Measurements from ENCODE around the gene GOLGA5. TPM values are rescaled to one million over a fixed set of nuclear protein-coding genes. Genes with fewer than 3 reads are reported as not detected.

Gene GOLGA5
- total and polyA plus RNA-seq, 2 of the 13 experiments (the other 11 are each of a cell fraction or from before 2014, with no cell fraction given): 31.0 to 40.0 TPM

DNA sequence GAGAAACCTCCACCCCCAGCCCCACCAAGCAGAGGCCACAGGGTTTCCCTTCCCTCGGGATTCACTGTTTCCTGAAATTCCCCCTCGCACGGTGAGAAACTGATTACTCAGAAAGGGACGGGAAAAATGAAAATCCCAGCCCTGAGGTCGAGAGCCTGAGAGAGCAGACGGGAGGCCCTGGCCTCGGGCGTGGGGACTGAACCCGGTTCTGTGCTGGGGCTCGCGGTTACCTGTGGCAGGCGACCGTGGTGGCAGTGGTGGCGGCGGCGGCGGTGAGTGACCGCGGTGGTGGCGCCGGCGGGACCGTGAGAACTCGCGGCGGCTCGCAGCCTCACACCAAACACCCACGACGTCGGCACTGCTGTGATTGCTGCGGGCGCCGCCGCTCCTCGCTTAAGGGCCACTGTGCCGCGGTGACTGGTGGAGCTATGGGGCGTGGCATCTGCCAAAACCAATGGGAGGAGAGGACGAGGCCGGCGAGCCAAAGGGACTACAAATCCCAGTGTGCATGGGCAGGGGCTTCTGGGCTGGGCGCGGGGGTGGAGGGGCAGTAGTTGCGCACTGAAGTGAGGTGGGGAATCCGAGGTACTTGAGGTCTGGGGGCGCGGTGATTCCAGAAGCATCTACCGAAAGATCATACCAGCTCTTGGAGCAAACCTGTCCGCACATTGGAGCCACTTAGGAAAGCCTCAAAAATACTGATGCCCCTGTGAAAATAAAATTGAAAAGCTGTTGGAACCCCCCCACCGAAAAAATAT, 45.7 kb upstream of the GOLGA5 start, which contains the start of gene LGMN (continued):
- TF ChIP-seq ZXDC (CRISPR knock-in tag; IDR thresholded peaks at IDR 0.05) (no peak), SRSF4 (IDR thresholded peaks at IDR 0.05; ENCODE audit: low read depth, low read length, poor library complexity, severe bottlenecking) (no peak), FIP1L1 (IDR thresholded peaks at IDR 0.05; ENCODE audit: borderline replicate concordance, insufficient read depth, low read depth, low read length) (no peak), ZNF251 (CRISPR knock-in tag; IDR thresholded peaks at IDR 0.05) (no peak), RBM22 (optimal IDR thresholded peaks at IDR 0.05; ENCODE audit: low read length) (no peak), TFE3 (CRISPR knock-in tag; IDR thresholded peaks at IDR 0.05) (no peak), ZFP37 (CRISPR knock-in tag; IDR thresholded peaks at IDR 0.05; ENCODE audit: borderline replicate concordance) (no peak), ZNF10 (CRISPR knock-in tag; IDR thresholded peaks at IDR 0.05; ENCODE audit: borderline replicate concordance, low read depth) (peak; percentile 97), PCBP1 (IDR thresholded peaks at IDR 0.05; ENCODE audit: borderline replicate concordance, low read depth, low read length) (no peak), TIGD3 (CRISPR knock-in tag; IDR thresholded peaks at IDR 0.05; ENCODE audit: borderline replicate concordance) (0 out of 2 replicates have a peak, but pooled peaks have one; percentile 76)
- TF ChIP-seq, protein P1, sequence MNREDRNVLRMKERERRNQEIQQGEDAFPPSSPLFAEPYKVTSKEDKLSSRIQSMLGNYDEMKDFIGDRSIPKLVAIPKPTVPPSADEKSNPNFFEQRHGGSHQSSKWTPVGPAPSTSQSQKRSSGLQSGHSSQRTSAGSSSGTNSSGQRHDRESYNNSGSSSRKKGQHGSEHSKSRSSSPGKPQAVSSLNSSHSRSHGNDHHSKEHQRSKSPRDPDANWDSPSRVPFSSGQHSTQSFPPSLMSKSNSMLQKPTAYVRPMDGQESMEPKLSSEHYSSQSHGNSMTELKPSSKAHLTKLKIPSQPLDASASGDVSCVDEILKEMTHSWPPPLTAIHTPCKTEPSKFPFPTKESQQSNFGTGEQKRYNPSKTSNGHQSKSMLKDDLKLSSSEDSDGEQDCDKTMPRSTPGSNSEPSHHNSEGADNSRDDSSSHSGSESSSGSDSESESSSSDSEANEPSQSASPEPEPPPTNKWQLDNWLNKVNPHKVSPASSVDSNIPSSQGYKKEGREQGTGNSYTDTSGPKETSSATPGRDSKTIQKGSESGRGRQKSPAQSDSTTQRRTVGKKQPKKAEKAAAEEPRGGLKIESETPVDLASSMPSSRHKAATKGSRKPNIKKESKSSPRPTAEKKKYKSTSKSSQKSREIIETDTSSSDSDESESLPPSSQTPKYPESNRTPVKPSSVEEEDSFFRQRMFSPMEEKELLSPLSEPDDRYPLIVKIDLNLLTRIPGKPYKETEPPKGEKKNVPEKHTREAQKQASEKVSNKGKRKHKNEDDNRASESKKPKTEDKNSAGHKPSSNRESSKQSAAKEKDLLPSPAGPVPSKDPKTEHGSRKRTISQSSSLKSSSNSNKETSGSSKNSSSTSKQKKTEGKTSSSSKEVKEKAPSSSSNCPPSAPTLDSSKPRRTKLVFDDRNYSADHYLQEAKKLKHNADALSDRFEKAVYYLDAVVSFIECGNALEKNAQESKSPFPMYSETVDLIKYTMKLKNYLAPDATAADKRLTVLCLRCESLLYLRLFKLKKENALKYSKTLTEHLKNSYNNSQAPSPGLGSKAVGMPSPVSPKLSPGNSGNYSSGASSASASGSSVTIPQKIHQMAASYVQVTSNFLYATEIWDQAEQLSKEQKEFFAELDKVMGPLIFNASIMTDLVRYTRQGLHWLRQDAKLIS (CRISPR knock-in tag; IDR thresholded peaks at IDR 0.05): no peak
- TF ChIP-seq, protein P2, sequence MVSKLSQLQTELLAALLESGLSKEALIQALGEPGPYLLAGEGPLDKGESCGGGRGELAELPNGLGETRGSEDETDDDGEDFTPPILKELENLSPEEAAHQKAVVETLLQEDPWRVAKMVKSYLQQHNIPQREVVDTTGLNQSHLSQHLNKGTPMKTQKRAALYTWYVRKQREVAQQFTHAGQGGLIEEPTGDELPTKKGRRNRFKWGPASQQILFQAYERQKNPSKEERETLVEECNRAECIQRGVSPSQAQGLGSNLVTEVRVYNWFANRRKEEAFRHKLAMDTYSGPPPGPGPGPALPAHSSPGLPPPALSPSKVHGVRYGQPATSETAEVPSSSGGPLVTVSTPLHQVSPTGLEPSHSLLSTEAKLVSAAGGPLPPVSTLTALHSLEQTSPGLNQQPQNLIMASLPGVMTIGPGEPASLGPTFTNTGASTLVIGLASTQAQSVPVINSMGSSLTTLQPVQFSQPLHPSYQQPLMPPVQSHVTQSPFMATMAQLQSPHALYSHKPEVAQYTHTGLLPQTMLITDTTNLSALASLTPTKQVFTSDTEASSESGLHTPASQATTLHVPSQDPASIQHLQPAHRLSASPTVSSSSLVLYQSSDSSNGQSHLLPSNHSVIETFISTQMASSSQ (IDR thresholded peaks at IDR 0.05; ENCODE audit: low read depth): no peak
- TF ChIP-seq, protein P2 (CRISPR knock-in tag; IDR thresholded peaks at IDR 0.05; ENCODE audit: borderline replicate concordance): peak; percentile 71; the same call in 1 of the 2 replicates

Measured in HepG2 (cell line).